Ishikawa (cell line): ENCODE measurements around the gene ATP10A.

Experiments
- EP300 ChIP-seq: IDR thresholded peaks from 2 replicates; pipeline ENCODE4 v1.6.1; 2012; ENCODE audit warnings: borderline replicate concordance
- MAX ChIP-seq: IDR thresholded peaks from 2 replicates; pipeline ENCODE4 v1.6.1; 2012
- TAF1 ChIP-seq: IDR thresholded peaks from 2 replicates; pipeline ENCODE4 v1.6.1; 2012; ENCODE audit warnings: low read depth, mild to moderate bottlenecking
- TCF12 ChIP-seq: IDR thresholded peaks from 2 replicates; pipeline ENCODE4 v1.6.1; 2012; ENCODE audit warnings: low read depth
- TEAD4 ChIP-seq: IDR thresholded peaks from 2 replicates; pipeline ENCODE4 v1.6.1; 2012
- YY1 ChIP-seq: IDR thresholded peaks from 2 replicates; pipeline ENCODE4 v1.6.1; 2012; ENCODE audit warnings: low read depth

GRCh38 chr15:25727116-25727515 is 136.0 kb downstream of the ATP10A start:
- TF ChIP-seq MAX (no peak), TCF12 (no peak), YY1 (no peak), EP300 (no peak), TEAD4 (no peak), TAF1 (no peak)
